ENCODE measurements around the gene CFAP46. TPM values are rescaled to one million over a fixed set of nuclear protein-coding genes. Genes with fewer than 3 reads are reported as not detected.
"Not testable (repeated sequence)": the region's sequence is repeated elsewhere in the genome, so short reads cannot be mapped to it uniquely, and the experiment has no call there.

The CFAP46 gene
- total RNA-seq, 2 donors from 2014 or later: not detected

GRCh38 chr10:132974886-132975830 lies 32.8 kb upstream of the CFAP46 start:
- ATAC-seq: no peak
- peaks cover 4% of the 10 kb centered on the region for H3K36me3 Mint-ChIP-seq (ENCODE audit: low read depth)
- no peak for DNase-seq
- no peak overlapping the region for H3K4me3 Mint-ChIP-seq
- no peak overlapping the region for H3K27ac Mint-ChIP-seq
- H3K9me3 ChIP-seq (ENCODE audit: control insufficient read depth, low read length, poor library complexity, severe bottlenecking): no peaks in the 10 kb centered on the region
- peaks cover 24% of the 10 kb centered on the region for H3K27me3 Mint-ChIP-seq
- H3K4me1 Mint-ChIP-seq: peaks cover 4% of the 10 kb centered on the region

DNA sequence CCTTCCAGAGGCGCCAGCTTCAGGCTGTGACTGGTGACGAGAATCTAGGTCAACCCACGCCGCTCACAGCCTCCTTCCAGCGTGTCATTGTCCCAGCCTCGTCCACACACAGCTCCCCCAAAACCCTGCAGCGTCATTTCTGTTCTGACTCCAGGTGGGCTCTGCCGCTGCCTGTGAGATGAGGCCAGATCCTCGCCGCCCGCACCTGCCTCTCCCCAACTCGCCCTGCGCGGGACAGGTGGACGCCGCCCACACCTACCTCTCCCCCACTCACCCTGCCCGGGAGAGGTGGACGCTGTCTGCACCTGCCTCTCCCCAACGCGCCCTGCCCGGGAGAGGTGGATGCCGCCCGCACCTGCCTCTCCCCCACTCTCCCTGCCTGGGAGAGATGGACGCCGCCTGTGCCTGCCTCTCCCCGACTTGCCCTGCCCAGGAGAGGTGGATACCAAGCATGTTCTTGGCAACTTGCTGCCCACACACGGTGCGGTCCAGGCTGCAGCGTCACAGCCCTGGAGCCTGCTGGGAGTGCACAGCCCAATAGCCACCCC lies 32.0 kb upstream of the CFAP46 start:
- DNase-seq: no peak
- H3K9me3 ChIP-seq (ENCODE audit: control insufficient read depth, low read length, poor library complexity, severe bottlenecking): no peaks in the 10 kb centered on the region
- Mint-ChIP-seq H3K4me1 (peaks cover 4% of the 10 kb centered on the region), H3K27me3 (peaks cover 24% of the 10 kb centered on the region), H3K36me3 (ENCODE audit: low read depth) (peaks cover 4% of the 10 kb centered on the region), H3K4me3 (no peak overlapping the region), H3K27ac (no peak overlapping the region)
- no peak for ATAC-seq

- H3K4me1 Mint-ChIP-seq: peaks cover 4% of the 10 kb centered on the region
- ATAC-seq (no peak), DNase-seq (no peak)
- peaks cover 29% of the 10 kb centered on the region for H3K27me3 Mint-ChIP-seq
- H3K4me3 Mint-ChIP-seq: no peak overlapping the region
- H3K36me3 Mint-ChIP-seq (ENCODE audit: low read depth): peaks cover 7% of the 10 kb centered on the region
- H3K9me3 ChIP-seq (ENCODE audit: control insufficient read depth, low read length, poor library complexity, severe bottlenecking): no peaks in the 10 kb centered on the region
- no peak overlapping the region for H3K27ac Mint-ChIP-seq
These were observed 31.5 kb upstream of the CFAP46 start for GRCh38 chr10:132973903-132974241.

DNA sequence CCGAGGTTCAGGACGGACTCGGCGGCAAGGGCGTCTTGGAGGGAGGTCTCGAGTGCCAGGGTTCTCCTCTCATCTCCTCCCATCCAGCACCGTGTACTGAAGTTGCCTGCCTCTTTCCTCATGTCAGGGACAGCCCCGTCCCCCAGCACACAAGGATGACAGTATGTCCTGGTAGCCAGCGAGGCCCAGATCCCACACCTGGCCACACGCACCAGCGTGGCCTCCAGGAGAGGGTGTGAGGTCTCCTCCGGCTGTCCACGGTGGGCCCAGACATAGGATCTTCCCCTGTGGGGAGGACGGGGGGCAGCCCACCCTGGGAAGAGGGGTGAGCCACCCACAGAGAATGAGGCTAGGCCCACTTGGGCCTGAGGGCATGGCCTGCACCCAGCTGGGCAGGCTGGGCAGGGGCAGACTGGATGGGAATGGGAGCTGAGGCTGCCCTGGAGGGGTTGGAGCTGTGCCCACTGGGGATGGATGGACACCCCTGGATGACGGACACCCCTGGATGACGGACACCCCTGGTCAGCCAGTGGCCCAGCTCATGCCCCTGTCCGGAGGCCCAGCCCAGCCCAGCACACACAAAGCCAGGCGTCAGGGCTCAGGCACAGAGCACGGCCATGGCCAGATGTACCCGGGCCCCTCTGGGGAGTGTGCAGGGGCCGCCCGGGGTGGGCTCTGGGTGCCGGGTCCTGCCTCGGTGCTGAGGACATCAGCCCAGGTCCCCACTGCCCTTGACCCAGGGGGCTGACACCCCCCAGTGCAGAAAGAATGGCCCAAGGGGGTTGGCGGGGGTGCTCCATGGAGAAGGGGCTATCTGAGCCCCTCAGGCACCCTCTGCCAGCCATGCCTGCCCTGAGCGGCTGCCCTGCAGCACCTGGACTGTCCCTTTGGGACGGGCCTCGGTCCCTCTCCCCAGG lies 30.9 kb upstream of the CFAP46 start:
- Mint-ChIP-seq H3K27ac (no peak overlapping the region), H3K27me3 (peaks cover 29% of the 10 kb centered on the region), H3K4me3 (no peak overlapping the region), H3K4me1 (peaks cover 4% of the 10 kb centered on the region), H3K36me3 (ENCODE audit: low read depth) (peaks cover 7% of the 10 kb centered on the region)
- DNase-seq (no peak), ATAC-seq (no peak)
- H3K9me3 ChIP-seq (ENCODE audit: control insufficient read depth, low read length, poor library complexity, severe bottlenecking): no peaks in the 10 kb centered on the region

DNA sequence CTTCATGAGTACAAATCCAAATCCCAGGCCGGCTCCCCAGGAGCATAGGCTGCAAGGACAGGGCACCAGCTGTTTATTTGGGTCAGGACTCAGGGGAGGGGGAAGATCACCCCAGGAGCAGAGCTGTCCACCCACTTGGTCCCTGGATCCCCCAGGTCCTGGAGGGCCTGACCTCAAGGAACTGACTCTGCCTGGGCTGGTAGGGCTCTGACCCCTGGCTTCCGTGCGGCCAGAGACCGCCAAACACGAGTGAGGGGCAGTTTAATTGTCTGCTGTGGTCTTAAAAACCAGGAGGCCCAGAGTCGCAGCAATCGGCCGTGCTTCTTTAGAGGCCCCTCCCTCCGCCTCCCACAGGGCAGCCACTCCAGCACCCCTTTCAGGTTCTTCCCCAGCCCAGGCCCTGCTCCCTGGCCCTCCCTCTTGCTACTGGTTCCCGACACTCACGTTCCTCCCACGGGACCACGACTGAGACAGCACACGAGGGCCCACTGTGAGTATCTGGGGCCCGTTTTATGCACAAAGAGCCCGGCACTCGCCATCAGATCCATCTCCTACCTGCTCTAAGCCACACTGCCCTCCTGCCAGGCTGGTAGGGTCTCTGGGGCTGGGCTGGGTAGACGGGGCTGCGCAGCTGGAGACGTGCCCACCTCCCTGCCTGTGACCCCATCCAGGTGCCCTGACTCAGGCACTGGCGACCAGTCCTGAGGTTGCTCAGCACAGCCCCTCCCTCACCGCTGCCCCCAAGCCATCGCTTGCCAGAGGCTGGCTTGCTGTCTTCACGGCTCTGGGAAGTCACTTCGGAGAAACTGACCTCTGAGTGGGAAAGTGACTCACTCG lies 30.0 kb upstream of the CFAP46 start:
- Mint-ChIP-seq H3K27me3 (peaks cover 29% of the 10 kb centered on the region), H3K27ac (no peak overlapping the region), H3K4me1 (peaks cover 4% of the 10 kb centered on the region), H3K4me3 (no peak overlapping the region), H3K36me3 (ENCODE audit: low read depth) (peaks cover 7% of the 10 kb centered on the region)
- no peaks in the 10 kb centered on the region for H3K9me3 ChIP-seq (ENCODE audit: control insufficient read depth, low read length, poor library complexity, severe bottlenecking)
- DNase-seq (no peak), ATAC-seq (no peak)

DNA sequence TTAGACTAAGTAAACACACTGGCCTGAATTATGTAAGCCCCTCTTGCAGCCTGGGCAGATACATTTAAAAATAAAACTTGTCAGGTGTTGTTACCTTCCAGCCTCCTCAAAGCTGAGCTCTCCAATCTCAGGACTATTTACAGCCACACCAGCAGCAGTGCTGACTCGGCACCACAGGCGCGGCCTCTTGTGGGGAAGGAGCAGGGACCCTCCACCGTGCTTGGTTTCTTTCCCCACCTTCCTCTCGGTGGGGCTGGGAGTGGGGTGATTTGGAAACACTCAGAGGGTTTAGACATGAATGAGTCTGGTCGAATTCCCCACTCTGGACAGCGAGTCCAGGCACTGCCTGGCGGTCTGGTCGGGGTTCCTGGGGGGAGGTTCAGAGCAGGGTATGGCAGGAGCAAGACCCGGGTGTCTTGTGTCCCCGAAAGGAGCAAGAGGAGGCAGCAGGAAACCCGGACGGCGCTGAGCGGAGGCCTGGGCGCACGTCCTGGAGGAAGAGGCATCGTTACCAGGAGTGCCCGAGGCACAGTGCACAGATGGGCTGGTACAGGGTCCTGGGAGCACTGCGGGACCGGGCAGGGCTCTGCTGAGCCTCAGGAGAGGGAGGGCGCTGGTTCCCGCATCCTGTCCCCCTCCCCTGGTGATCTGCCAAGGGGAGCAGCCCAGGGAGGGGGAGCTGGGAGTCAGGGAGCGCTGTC lies 29.2 kb upstream of the CFAP46 start:
- DNase-seq (no peak), ATAC-seq (no peak)
- Mint-ChIP-seq H3K27ac (no peak overlapping the region), H3K36me3 (ENCODE audit: low read depth) (peaks cover 7% of the 10 kb centered on the region), H3K4me1 (peaks cover 4% of the 10 kb centered on the region), H3K27me3 (peaks cover 25% of the 10 kb centered on the region), H3K4me3 (no peak overlapping the region)
- no peaks in the 10 kb centered on the region for H3K9me3 ChIP-seq (ENCODE audit: control insufficient read depth, low read length, poor library complexity, severe bottlenecking)

- DNase-seq: no peak
- Mint-ChIP-seq H3K4me1 (peaks cover 3% of the 10 kb centered on the region), H3K36me3 (ENCODE audit: low read depth) (peaks cover 7% of the 10 kb centered on the region), H3K27me3 (peaks cover 24% of the 10 kb centered on the region), H3K4me3 (no peak overlapping the region), H3K27ac (no peak overlapping the region)
- ATAC-seq: no peak
- H3K9me3 ChIP-seq (ENCODE audit: control insufficient read depth, low read length, poor library complexity, severe bottlenecking): no peaks in the 10 kb centered on the region
These were observed 28.5 kb upstream of the CFAP46 start for GRCh38 chr10:132970641-132971438.

DNA sequence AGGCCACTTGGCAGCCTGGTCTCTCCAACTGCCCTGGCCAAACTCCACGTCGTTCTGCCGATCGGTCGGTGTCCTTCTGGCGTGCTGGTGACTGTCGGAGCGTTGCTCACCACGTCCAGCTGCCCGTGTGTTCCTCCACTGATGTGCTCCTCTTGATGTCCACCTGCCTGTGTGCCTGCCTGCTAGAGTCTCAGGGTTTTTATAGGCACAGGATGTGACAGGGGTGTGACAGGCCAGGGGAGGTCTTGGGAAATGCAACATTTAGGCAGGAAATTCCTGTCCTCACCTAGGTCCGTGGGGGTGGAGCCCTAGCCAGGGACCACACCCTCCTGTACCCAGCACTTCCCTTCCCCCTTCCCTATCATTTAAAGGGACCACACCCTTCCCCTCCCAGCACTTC lies 25.2 kb upstream of the CFAP46 start:
- no peaks in the 10 kb centered on the region for H3K9me3 ChIP-seq (ENCODE audit: control insufficient read depth, low read length, poor library complexity, severe bottlenecking)
- Mint-ChIP-seq H3K27me3 (peaks cover 21% of the 10 kb centered on the region), H3K36me3 (ENCODE audit: low read depth) (peaks cover 15% of the 10 kb centered on the region), H3K4me1 (peaks cover 15% of the 10 kb centered on the region), H3K4me3 (no peak overlapping the region), H3K27ac (no peak overlapping the region)
- DNase-seq: no peak
- ATAC-seq: no peak

DNA sequence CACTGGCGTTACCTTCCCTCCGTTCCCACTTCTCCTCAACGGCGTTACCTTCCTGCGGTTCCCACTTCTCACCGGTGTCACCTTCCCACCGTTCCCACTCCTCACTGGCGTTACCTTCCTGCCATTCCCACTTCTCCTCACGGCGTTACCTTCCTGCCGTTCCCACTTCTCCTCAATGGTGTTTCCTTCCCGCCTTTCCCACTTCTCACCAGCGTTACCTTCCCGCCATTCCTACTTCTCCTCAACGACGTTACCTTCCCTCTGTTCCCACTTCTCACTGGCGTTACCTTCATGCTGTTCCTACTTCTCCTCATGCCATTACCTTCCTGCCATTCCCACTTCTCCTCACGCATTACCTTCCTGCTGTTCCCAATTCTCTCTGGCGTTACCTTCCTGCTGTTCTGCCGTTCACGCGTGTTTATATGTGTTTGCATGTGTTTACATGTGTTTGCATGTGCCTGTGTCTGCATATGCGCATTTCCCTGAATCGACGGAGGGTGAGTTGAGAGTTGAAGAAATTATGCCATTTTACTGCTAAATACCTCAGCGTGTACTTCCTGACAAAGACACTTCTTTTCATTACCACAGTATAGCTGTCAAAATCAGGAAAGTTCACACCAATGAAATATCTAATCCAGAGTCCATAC lies 23.2 kb upstream of the CFAP46 start:
- Mint-ChIP-seq H3K27me3 (peaks cover 14% of the 10 kb centered on the region), H3K27ac (no peak overlapping the region), H3K36me3 (ENCODE audit: low read depth) (peaks cover 10% of the 10 kb centered on the region), H3K4me3 (no peak overlapping the region), H3K4me1 (peaks cover 17% of the 10 kb centered on the region)
- DNase-seq: no peak
- H3K9me3 ChIP-seq (ENCODE audit: control insufficient read depth, low read length, poor library complexity, severe bottlenecking): no peaks in the 10 kb centered on the region
- ATAC-seq: no peak

GRCh38 chr10:132964707-132965410 lies 22.5 kb upstream of the CFAP46 start:
- DNase-seq; H3K9me3 ChIP-seq (ENCODE audit: control insufficient read depth, low read length, poor library complexity, severe bottlenecking); H3K4me3 Mint-ChIP-seq; H3K27ac Mint-ChIP-seq: not testable (repeated sequence)
- Mint-ChIP-seq H3K27me3 (peaks cover 14% of the 10 kb centered on the region), H3K36me3 (ENCODE audit: low read depth) (peaks cover 10% of the 10 kb centered on the region), H3K4me1 (peaks cover 17% of the 10 kb centered on the region)
- peak; percentile 13 for ATAC-seq

DNA sequence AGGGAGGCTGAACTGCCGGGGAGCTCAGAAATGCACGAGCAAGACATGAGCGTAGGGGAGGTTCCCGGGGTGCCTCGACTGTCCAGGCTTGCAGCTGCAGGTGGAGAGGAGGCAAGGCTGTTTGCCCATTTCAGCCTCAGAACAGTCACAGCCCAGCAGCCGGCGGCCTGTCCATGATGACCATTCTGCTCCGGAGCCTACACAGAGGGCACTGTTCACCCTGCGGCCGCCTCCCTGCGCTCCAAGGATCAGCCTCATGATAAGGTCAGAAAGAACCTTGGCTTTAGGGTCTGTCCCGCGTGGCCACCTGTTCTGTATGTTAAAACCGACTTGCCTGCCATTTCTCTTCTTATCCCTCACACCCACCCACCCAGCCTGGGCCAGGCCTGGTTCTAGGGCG lies 21.9 kb upstream of the CFAP46 start:
- DNase-seq (no peak), ATAC-seq (no peak)
- H3K27me3 Mint-ChIP-seq: peaks cover 12% of the 10 kb centered on the region
- peaks cover 10% of the 10 kb centered on the region for H3K36me3 Mint-ChIP-seq (ENCODE audit: low read depth)
- H3K9me3 ChIP-seq (ENCODE audit: control insufficient read depth, low read length, poor library complexity, severe bottlenecking): no peaks in the 10 kb centered on the region
- H3K4me1 Mint-ChIP-seq: peaks cover 17% of the 10 kb centered on the region
- H3K27ac Mint-ChIP-seq: peak overlapping the region; percentile 90
- no peak overlapping the region for H3K4me3 Mint-ChIP-seq

Measured in T-helper 17 cell (primary cell).